Loucy (cell line): Measurements from ENCODE around the gene MSX1.

Experiments
- CTCF ChIP-seq: fragments of 200-600 bp; sonication (generic); conservative IDR thresholded peaks from 2 replicates; pipeline ENCODE4 v1.5.1; 2014; ENCODE audit warnings: mild to moderate bottlenecking, antibody characterized with exemption, low read length
- EZH2phosphoT487 ChIP-seq: fragments of 200-600 bp; IDR thresholded peaks from 2 replicates; pipeline ENCODE4 v1.6.1; 2018; ENCODE audit warnings: antibody characterized with exemption, mild to moderate bottlenecking, moderate library complexity, borderline replicate concordance

GRCh38 chr4:4829837-4830236 lies 29.6 kb upstream of the MSX1 start:
- TF ChIP-seq CTCF (no peak), EZH2phosphoT487 (no peak)
